Esophagus muscularis mucosa (tissue), 4 donors: Measurements from ENCODE around the gene ALDH3A2.

Source experiments
- CTCF ChIP-seq, 3 experiments: fragments of 200-600 bp in 2 of 3; fragments of 450-650 bp in 1 of 3; sonication (generic) in 2 of 3; IDR thresholded peaks; one replicate each; pipeline ENCODE4 v1.5.1; 2017 to 2019; ENCODE audit warnings: antibody characterized with exemption in 3 of 3, mild to moderate bottlenecking in 2 of 3, moderate library complexity in 1 of 3
- EP300 ChIP-seq: sonication (generic); formaldehyde crosslinking; IDR thresholded peaks from one replicate; pipeline ENCODE4 v1.6.1; 2017; ENCODE audit warnings: antibody characterized with exemption
- POLR2A ChIP-seq: fragments of 450-650 bp; IDR thresholded peaks from one replicate; pipeline ENCODE4 v1.6.1; 2017; ENCODE audit warnings: antibody characterized with exemption, moderate library complexity, mild to moderate bottlenecking, low read depth
- POLR2AphosphoS5 ChIP-seq, 2 donors: sonication (generic); formaldehyde crosslinking; IDR thresholded peaks; one replicate each; pipeline ENCODE4 v1.6.1; 2017; ENCODE audit warnings: antibody characterized with exemption in 2 of 2

- TF ChIP-seq CTCF (IDR thresholded peaks at IDR 0.05) (no peak), EP300 (no peak), POLR2A (no peak), POLR2AphosphoS5 (IDR thresholded peaks at IDR 0.05) (no peak)
Measured at GRCh38 chr17:19676896-19677295, 28.3 kb downstream of the ALDH3A2 start.
